Kidney capillary endothelial cell (primary cell): ENCODE data around the gene TAS2R3.
"Not testable (repeated sequence)": the region's sequence is repeated elsewhere in the genome, so short reads cannot be mapped to it uniquely, and the experiment has no call there.

Experiments
- DNase-seq: peaks from one replicate; pipeline ENCODE4 v3.0.0-alpha.2; 2018; ENCODE audit warnings: low spot score

Gene TAS2R3

GRCh38 chr7:141763797-141764196 lies at the start of gene TAS2R3:
TSS of gene TAS2R3 (plus strand) at chr7:141764097. CDS start at chr7:141764159, 62 bp downstream.
- no peak for DNase-seq

GRCh38 chr7:141714571-141714970 lies 49.3 kb upstream of the TAS2R3 start:
- DNase-seq, result no peak

GRCh38 chr7:141715018-141715417 lies 48.9 kb upstream of the TAS2R3 start:
- DNase-seq, result no peak

GRCh38 chr7:141715794-141716689 lies 47.9 kb upstream of the TAS2R3 start:
- no peak for DNase-seq

GRCh38 chr7:141717450-141717849 lies 46.4 kb upstream of the TAS2R3 start:
- no peak for DNase-seq

GRCh38 chr7:141722529-141722928 lies 41.4 kb upstream of the TAS2R3 start:
- DNase-seq, result no peak

- DNase-seq, result no peak
These were observed 34.9 kb upstream of the TAS2R3 start for GRCh38 chr7:141729020-141729419.

GRCh38 chr7:141731476-141732149 lies 32.3 kb upstream of the TAS2R3 start:
- DNase-seq, result no peak

GRCh38 chr7:141737118-141737835 lies 26.6 kb upstream of the TAS2R3 start:
- DNase-seq, result no peak

- peak; percentile 94 for DNase-seq
These were observed 25.9 kb upstream of the TAS2R3 start, which contains the start of gene SSBP1 for GRCh38 chr7:141737836-141738591. TSS of gene SSBP1 (plus strand) at chr7:141738358. CDS start at chr7:141739167, 809 bp downstream.

GRCh38 chr7:141738592-141739013 lies 25.3 kb upstream of the TAS2R3 start:
- no peak for DNase-seq

- DNase-seq, result no peak
These were observed 24.6 kb upstream of the TAS2R3 start for GRCh38 chr7:141739250-141739649.

- DNase-seq, result no peak
These were observed 21.7 kb upstream of the TAS2R3 start for GRCh38 chr7:141742229-141742628.

GRCh38 chr7:141744131-141744530 lies 19.8 kb upstream of the TAS2R3 start:
- no peak for DNase-seq

- DNase-seq, result no peak
These were observed 15.5 kb upstream of the TAS2R3 start for GRCh38 chr7:141748396-141748795.

- not testable (repeated sequence) for DNase-seq
These were observed 12.0 kb upstream of the TAS2R3 start for GRCh38 chr7:141751904-141752303.

- no peak for DNase-seq
These were observed 11.3 kb upstream of the TAS2R3 start for GRCh38 chr7:141752634-141753033.

GRCh38 chr7:141754939-141755338 lies 9.0 kb upstream of the TAS2R3 start:
- DNase-seq, result peak; percentile 26

GRCh38 chr7:141770083-141770583 lies 6.2 kb downstream of the TAS2R3 start:
- not testable (repeated sequence) for DNase-seq

GRCh38 chr7:141776374-141776773 lies 12.5 kb downstream of the TAS2R3 start, which contains the start of gene TAS2R4:
TSS of gene TAS2R4 (plus strand) at chr7:141776674. CDS start at chr7:141778489, 1,815 bp downstream.
- no peak for DNase-seq
